K562 (cell line): ENCODE results near the gene ALK. TPM values are rescaled to one million over a fixed set of nuclear protein-coding genes. Genes with fewer than 3 reads are reported as not detected.

Source experiments
- ATAC-seq: fragments of 200-7000 bp; cut with Tn5 transposase; 3 replicates; pipeline ENCODE4 v1.9.1; 2020; ENCODE audit warnings: moderate library complexity
- BruUV-seq: library from RNA; stranded (reverse); fragments of 400-500 nt; replicated peaks from 2 replicates; lab custom pipeline; 2021; lab: Mats Ljungman, UMichigan
- CTCF ChIA-PET: fragments of 300-600 bp; formaldehyde crosslinking; extraction: SDS; loops from one replicate; lab custom pipeline; 2021; ENCODE audit warnings: low intra/inter-chr PET ratio; lab: Yijun Ruan, JAX
- POLR2A ChIA-PET: fragments of 300-600, 350-650 bp; sonication (Branson Sonifier 250); formaldehyde crosslinking; extraction: SDS; loops from one replicate; lab custom pipeline; 2021; ENCODE audit warnings: antibody characterized with exemption, inconsistent platforms; lab: Yijun Ruan, JAX
- DNase-seq, 4 experiments: peaks; one replicate each; pipeline versions ENCODE4 v3.0.0 to v3.0.0-alpha.2; 2011 to 2018; ENCODE audit warnings: low spot score in 3 of 4, mixed read lengths in 3 of 4; ENCODE audit errors: extremely low read depth in 1 of 4
- FAIRE-seq: peaks from 2 replicates; lab custom pipeline; 2011; peaks lifted over from hg19 to GRCh38; lab: Jason Lieb, UNC
- H2AFZ ChIP-seq: 2 replicates; pipeline ENCODE4 v1.6.0; 2011; ENCODE audit warnings: low read depth, low read length, control low read depth, inconsistent platforms
- H3K27ac ChIP-seq: fragments of 200-600 bp; 3 replicates; pipeline ENCODE4 v1.8.0; 2011; ENCODE audit warnings: low read depth, mild to moderate bottlenecking, control low read depth, inconsistent platforms, low read length, moderate library complexity, mixed read lengths; ENCODE audit errors: extremely low read depth
- H3K27me3 ChIP-seq, 2 experiments: fragments of 300-600 bp in 1 of 2; 2 replicates in 1 of 2; 3 replicates in 1 of 2; pipeline versions ENCODE4 v1.6.0 to v1.8.0; 2011; ENCODE audit warnings: inconsistent platforms in 2 of 2, low read length in 2 of 2, mild to moderate bottlenecking in 1 of 2, mixed read lengths in 1 of 2, moderate library complexity in 1 of 2; ENCODE audit not compliant: control insufficient read depth in 2 of 2, insufficient read depth in 2 of 2
- H3K36me3 ChIP-seq: fragments of 300-600 bp; 3 replicates; pipeline ENCODE4 v1.8.0; 2011; ENCODE audit warnings: mild to moderate bottlenecking, low read length, inconsistent platforms; ENCODE audit not compliant: control insufficient read depth, insufficient read depth
- H3K4me1 ChIP-seq, 2 experiments: fragments of 200-600 bp in 1 of 2; replicated peaks in 1 of 2; 2 replicates in 1 of 2; 3 replicates in 1 of 2; pipeline versions ENCODE4 v1.5.1 to v1.8.0; 2011; ENCODE audit warnings: inconsistent platforms in 2 of 2, low read length in 2 of 2, mild to moderate bottlenecking in 1 of 2, mixed read lengths in 1 of 2, moderate library complexity in 1 of 2; ENCODE audit not compliant: control insufficient read depth in 2 of 2, insufficient read depth in 2 of 2
- H3K4me2 ChIP-seq: 2 replicates; pipeline ENCODE4 v1.6.1; 2011; ENCODE audit warnings: low read length, control low read depth, inconsistent platforms, mixed read lengths; ENCODE audit not compliant: insufficient read depth
- H3K4me3 ChIP-seq: fragments of 200-600 bp; sonication (generic), shearing (Covaris generic); 2 replicates; pipeline ENCODE4 v1.5.1; 2016; ENCODE audit warnings: control low read depth, inconsistent platforms
- H3K79me2 ChIP-seq: fragments of 200-600 bp; 3 replicates; pipeline ENCODE4 v1.8.0; 2011; ENCODE audit warnings: low read length, inconsistent platforms; ENCODE audit not compliant: control insufficient read depth, insufficient read depth
- H3K9ac ChIP-seq, 2 experiments: 2 replicates each; pipeline versions ENCODE4 v1.6.0 to v1.6.1; 2011; ENCODE audit warnings: low read depth in 2 of 2, low read length in 2 of 2, control low read depth in 1 of 2, inconsistent platforms in 1 of 2, mild to moderate bottlenecking in 1 of 2, mixed read lengths in 1 of 2; ENCODE audit not compliant: insufficient read depth in 1 of 2
- H3K9me1 ChIP-seq: one replicate; pipeline ENCODE4 v1.6.0; 2011; ENCODE audit warnings: inconsistent platforms, mild to moderate bottlenecking, low read length, moderate library complexity; ENCODE audit not compliant: control insufficient read depth, insufficient read depth
- H3K9me3 ChIP-seq: replicated peaks from 2 replicates; pipeline ENCODE4 v1.5.1; 2011; ENCODE audit warnings: low read depth, low read length, inconsistent platforms; ENCODE audit not compliant: control insufficient read depth, insufficient read depth
- H4K20me1 ChIP-seq: replicated peaks from 2 replicates; pipeline ENCODE4 v1.6.1; 2011; ENCODE audit warnings: low read length, inconsistent platforms, mixed read lengths; ENCODE audit not compliant: control insufficient read depth, insufficient read depth
- CEBPB ChIP-seq: fragments of 450-650 bp; IDR thresholded peaks from 2 replicates; pipeline ENCODE4 v1.6.1; 2016; ENCODE audit warnings: missing genetic modification characterization, missing compliant biosample characterization
- COPS2 ChIP-seq: fragments of 450-650 bp; conservative IDR thresholded peaks from 2 replicates; pipeline ENCODE4 v1.6.1; 2016; ENCODE audit warnings: mild to moderate bottlenecking, moderate library complexity
- HMGN3 ChIP-seq: IDR thresholded peaks from 2 replicates; pipeline ENCODE4 v1.6.1; 2011; ENCODE audit warnings: borderline replicate concordance, low read depth, mild to moderate bottlenecking, mixed read lengths, low read length; ENCODE audit not compliant: insufficient read length; ENCODE audit errors: extremely low read depth
- HNRNPLL ChIP-seq: fragments of 200-400 bp; formaldehyde crosslinking; IDR thresholded peaks from 2 replicates; pipeline ENCODE4 v1.6.1; 2017; ENCODE audit warnings: low read length, low read depth, mild to moderate bottlenecking; ENCODE audit not compliant: poor library complexity, severe bottlenecking
- NCOA1 ChIP-seq: fragments of 450-650 bp; IDR thresholded peaks from 2 replicates; pipeline ENCODE4 v1.6.1; 2016; ENCODE audit warnings: low read depth
- NFIX ChIP-seq: fragments of 250-450 bp; sonication (Bioruptor Pico); IDR thresholded peaks from 2 replicates; pipeline ENCODE4 v1.4.0; 2020; ENCODE audit warnings: low read depth, mild to moderate bottlenecking, moderate library complexity
- NFYB ChIP-seq: IDR thresholded peaks from 2 replicates; pipeline ENCODE4 v1.6.1; 2011; ENCODE audit warnings: mild to moderate bottlenecking, moderate library complexity; ENCODE audit not compliant: insufficient read length; ENCODE audit errors: extremely low read depth
- PRPF4 ChIP-seq: fragments of 200-400 bp; formaldehyde crosslinking; IDR thresholded peaks from one replicate; pipeline ENCODE4 v1.6.1; 2017; ENCODE audit warnings: low read length, low read depth, mild to moderate bottlenecking; ENCODE audit not compliant: insufficient read depth, poor library complexity, severe bottlenecking
- RBM17 ChIP-seq: fragments of 200-400 bp; formaldehyde crosslinking; IDR thresholded peaks from 2 replicates; pipeline ENCODE4 v1.6.1; 2017; ENCODE audit warnings: low read depth, mild to moderate bottlenecking, low read length, borderline replicate concordance
- RFX1 ChIP-seq: fragments of 450-650 bp; IDR thresholded peaks from 2 replicates; pipeline ENCODE4 v1.6.1; 2016; ENCODE audit warnings: mild to moderate bottlenecking, moderate library complexity
- SPI1 ChIP-seq: IDR thresholded peaks from 2 replicates; pipeline ENCODE4 v1.6.1; 2011; ENCODE audit warnings: low read depth, low read length, control low read depth, borderline replicate concordance
- TEAD1 ChIP-seq, 2 experiments: fragments of 450-650 bp in 1 of 2; sonication (generic) in 1 of 2; formaldehyde crosslinking; IDR thresholded peaks; 2 replicates each; pipeline versions ENCODE4 v1.4.0 to v1.8.0; 2020 to 2022; ENCODE audit warnings: mild to moderate bottlenecking in 2 of 2, missing genetic modification reagents in 1 of 2
- UBTF ChIP-seq, 2 experiments: IDR thresholded peaks; 2 replicates each; pipeline ENCODE4 v1.6.1; 2012; ENCODE audit warnings: improper control_type of control experiment in 2 of 2, low read depth in 2 of 2, low read length in 2 of 2, borderline replicate concordance in 1 of 2
- YY1 ChIP-seq, 3 experiments: IDR thresholded peaks; 2 replicates each; pipeline ENCODE4 v1.6.1; 2011; ENCODE audit warnings: low read length in 2 of 3, mild to moderate bottlenecking in 2 of 3, moderate library complexity in 2 of 3, borderline replicate concordance in 1 of 3, control low read depth in 1 of 3, low read depth in 1 of 3; ENCODE audit not compliant: insufficient read depth in 3 of 3, insufficient replicate concordance in 2 of 3, control insufficient read depth in 1 of 3, insufficient read length in 1 of 3; ENCODE audit errors: extremely low read depth in 1 of 3
- ZBED1 ChIP-seq: IDR thresholded peaks from 2 replicates; pipeline ENCODE4 v1.6.1; 2014
- ZBTB17 ChIP-seq: fragments of 450-650 bp; formaldehyde crosslinking; IDR thresholded peaks from 2 replicates; pipeline ENCODE4 v1.4.0; 2020; ENCODE audit warnings: mild to moderate bottlenecking
- ZFPM2 ChIP-seq: fragments of 250-450 bp; sonication (Bioruptor Pico); IDR thresholded peaks from 2 replicates; pipeline ENCODE4 v1.5.1; 2022; ENCODE audit warnings: mild to moderate bottlenecking
- ZNF224 ChIP-seq: sonication (generic); formaldehyde crosslinking; IDR thresholded peaks from 2 replicates; pipeline ENCODE4 v1.8.0; 2022; ENCODE audit warnings: mild to moderate bottlenecking, missing genetic modification reagents
- ZNF586 ChIP-seq: fragments of 450-650 bp; formaldehyde crosslinking; conservative IDR thresholded peaks from 2 replicates; pipeline ENCODE4 v1.4.0; 2020; ENCODE audit warnings: mild to moderate bottlenecking, moderate library complexity
- WGBS: fragments of 100-300 bp; shearing (Covaris generic); methylation state at CpG from one replicate; pipeline ENCODE4 v1.1.6; 2016; ENCODE audit warnings: low coverage, mixed read lengths; ENCODE audit not compliant: insufficient coverage; ENCODE audit errors: missing lambda C conversion rate; 5-methylcytosine and 5-hydroxymethylcytosine counted together
- in situ Hi-C: fragments of 300-500 bp; cut with MboI; formaldehyde crosslinking; loops from 4 replicates; pipeline ENCODE4 v1.15.0; 2018; ENCODE audit warnings: inconsistent platforms, mixed read lengths
- intact Hi-C: fragments of 100-400 bp; cut with micrococcal nuclease; formaldehyde crosslinking; loops from 2 replicates; pipeline ENCODE4 v1.14.2; 2022
- polyA plus RNA-seq, 8 experiments: library from polyadenylated mRNA; depleted of rRNA in 4 of 8; stranded (reverse) in 5 of 8; unstranded in 3 of 8; fragments of >200 nt; fragmentation: Nextera tagmentation in 2 of 8; fragmentation: Illumina TruSeq in 1 of 8; extraction: Ambion mirVana in 2 of 8; extraction: Trizol in 1 of 8; gene quantifications; 2 replicates each; pipeline versions ENCODE4 v1.2.1 to v1.2.3, GENCODE V29; 2011 to 2014; ENCODE audit warnings: inconsistent platforms in 1 of 8, missing spikeins in 1 of 8
- total RNA-seq, 7 experiments: library from RNA; depleted of rRNA in 6 of 7; stranded (reverse); fragments of >200 nt in 6 of 7; fragmentation: Illumina TruSeq in 2 of 7; extraction: Trizol in 2 of 7; gene quantifications; 2 replicates each; pipeline versions ENCODE4 v1.2.1 to v1.2.3, GENCODE V29; 2011 to 2021; ENCODE audit warnings: low replicate concordance in 1 of 7
- TF ChIP-seq, protein P1 (sequence below): fragments of 250-450 bp; sonication (Bioruptor Pico); IDR thresholded peaks from 2 replicates; pipeline ENCODE4 v1.5.0; 2020; ENCODE audit warnings: mild to moderate bottlenecking

ALK gene
- total and polyA plus RNA-seq, 9 of the 15 experiments (the other 6 are each of a cell fraction or from before 2014, with no cell fraction given), result not detected

GRCh38 chr2:29335396-29335795, 586.0 kb downstream of the ALK start:
- Histone ChIP-seq H4K20me1 (no peaks in the 10 kb centered on the region), H3K4me1 (no peaks in the 10 kb centered on the region), H2AFZ (no peak overlapping the region), H3K9me1 (no peaks in the 10 kb centered on the region), H3K4me3 (no peak overlapping the region), H3K4me2 (no peak overlapping the region), H3K27me3 (peaks cover 3 to 33% of the 10 kb centered on the region in 2 experiments; a peak in 3 of 5 replicates), H3K36me3 (no peaks in the 10 kb centered on the region), H3K79me2 (no peaks in the 10 kb centered on the region), H3K9ac (no peak overlapping the region), H3K9me3 (no peaks in the 10 kb centered on the region), H3K27ac (no peak overlapping the region)
- POLR2A ChIA-PET, result no interaction called here
- CTCF ChIA-PET, result no interaction called here
- intact Hi-C loops (no loop called here), in situ Hi-C loops (no loop called here)
- WGBS, result 3% methylated on average over 5 of the region's 5 CpGs
- DNase-seq (no peak), ATAC-seq (no peak), FAIRE-seq (no peak)
- BruUV-seq, result no TSS peak
- TF ChIP-seq YY1 (IDR thresholded peaks at IDR 0.05; ENCODE audit: borderline replicate concordance in 1 of 3, control insufficient read depth in 1 of 3, extremely low read depth in 1 of 3, insufficient read depth in 3 of 3, insufficient read length in 1 of 3, insufficient replicate concordance in 2 of 3, low read depth in 1 of 3, low read length in 2 of 3), result no peak
- no peak for TF ChIP-seq ZNF586 (CRISPR knock-in tag)
- TF ChIP-seq, protein P1, sequence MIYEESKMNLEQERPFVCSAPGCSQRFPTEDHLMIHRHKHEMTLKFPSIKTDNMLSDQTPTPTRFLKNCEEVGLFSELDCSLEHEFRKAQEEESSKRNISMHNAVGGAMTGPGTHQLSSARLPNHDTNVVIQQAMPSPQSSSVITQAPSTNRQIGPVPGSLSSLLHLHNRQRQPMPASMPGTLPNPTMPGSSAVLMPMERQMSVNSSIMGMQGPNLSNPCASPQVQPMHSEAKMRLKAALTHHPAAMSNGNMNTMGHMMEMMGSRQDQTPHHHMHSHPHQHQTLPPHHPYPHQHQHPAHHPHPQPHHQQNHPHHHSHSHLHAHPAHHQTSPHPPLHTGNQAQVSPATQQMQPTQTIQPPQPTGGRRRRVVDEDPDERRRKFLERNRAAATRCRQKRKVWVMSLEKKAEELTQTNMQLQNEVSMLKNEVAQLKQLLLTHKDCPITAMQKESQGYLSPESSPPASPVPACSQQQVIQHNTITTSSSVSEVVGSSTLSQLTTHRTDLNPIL (CRISPR knock-in tag), result no peak
- TF ChIP-seq ZBTB17 (CRISPR knock-in tag), result no peak
- TF ChIP-seq RBM17, result no peak
- no peak for TF ChIP-seq RFX1
- no peak for TF ChIP-seq NFIX
- no peak for TF ChIP-seq CEBPB (tag)
- no peak for TF ChIP-seq SPI1
- TF ChIP-seq ZBED1, result no peak
- no peak for TF ChIP-seq ZNF224 (CRISPR knock-in tag)
- no peak for TF ChIP-seq ZFPM2 (CRISPR knock-in tag)
- no peak for TF ChIP-seq COPS2
- no peak for TF ChIP-seq TEAD1 (CRISPR knock-in tag; IDR thresholded peaks at IDR 0.05)
- no peak for TF ChIP-seq NCOA1
- no peak for TF ChIP-seq PRPF4
- TF ChIP-seq UBTF (IDR thresholded peaks at IDR 0.05; ENCODE audit: borderline replicate concordance in 1 of 2, low read depth in 2 of 2, low read length in 2 of 2), result no peak
- no peak for TF ChIP-seq HMGN3
- TF ChIP-seq HNRNPLL, result no peak
- no peak for TF ChIP-seq NFYB
